K562 (cell line): ENCODE measurements around the gene BMS1. TPM values are rescaled to one million over a fixed set of nuclear protein-coding genes. Genes with fewer than 3 reads are reported as not detected.

Source experiments
- ATAC-seq: fragments of 200-7000 bp; cut with Tn5 transposase; 3 replicates; pipeline ENCODE4 v1.9.1; 2020; ENCODE audit warnings: moderate library complexity
- BruUV-seq: library from RNA; stranded (reverse); fragments of 400-500 nt; replicated peaks from 2 replicates; lab custom pipeline; 2021; lab: Mats Ljungman, UMichigan
- CTCF ChIA-PET: fragments of 300-600 bp; formaldehyde crosslinking; extraction: SDS; loops from one replicate; lab custom pipeline; 2021; ENCODE audit warnings: low intra/inter-chr PET ratio; lab: Yijun Ruan, JAX
- POLR2A ChIA-PET: fragments of 300-600, 350-650 bp; sonication (Branson Sonifier 250); formaldehyde crosslinking; extraction: SDS; loops from one replicate; lab custom pipeline; 2021; ENCODE audit warnings: antibody characterized with exemption, inconsistent platforms; lab: Yijun Ruan, JAX
- DNase-seq, 4 experiments: peaks; one replicate each; pipeline versions ENCODE4 v3.0.0 to v3.0.0-alpha.2; 2011 to 2018; ENCODE audit warnings: low spot score in 3 of 4, mixed read lengths in 3 of 4; ENCODE audit errors: extremely low read depth in 1 of 4
- FAIRE-seq: peaks from 2 replicates; lab custom pipeline; 2011; peaks lifted over from hg19 to GRCh38; lab: Jason Lieb, UNC
- H2AFZ ChIP-seq: 2 replicates; pipeline ENCODE4 v1.6.0; 2011; ENCODE audit warnings: low read depth, low read length, control low read depth, inconsistent platforms
- H3K27ac ChIP-seq: fragments of 200-600 bp; 3 replicates; pipeline ENCODE4 v1.8.0; 2011; ENCODE audit warnings: low read depth, mild to moderate bottlenecking, control low read depth, inconsistent platforms, low read length, moderate library complexity, mixed read lengths; ENCODE audit errors: extremely low read depth
- H3K27me3 ChIP-seq, 2 experiments: fragments of 300-600 bp in 1 of 2; 2 replicates in 1 of 2; 3 replicates in 1 of 2; pipeline versions ENCODE4 v1.6.0 to v1.8.0; 2011; ENCODE audit warnings: inconsistent platforms in 2 of 2, low read length in 2 of 2, mild to moderate bottlenecking in 1 of 2, mixed read lengths in 1 of 2, moderate library complexity in 1 of 2; ENCODE audit not compliant: control insufficient read depth in 2 of 2, insufficient read depth in 2 of 2
- H3K36me3 ChIP-seq: fragments of 300-600 bp; 3 replicates; pipeline ENCODE4 v1.8.0; 2011; ENCODE audit warnings: mild to moderate bottlenecking, low read length, inconsistent platforms; ENCODE audit not compliant: control insufficient read depth, insufficient read depth
- H3K4me1 ChIP-seq, 2 experiments: fragments of 200-600 bp in 1 of 2; replicated peaks in 1 of 2; 2 replicates in 1 of 2; 3 replicates in 1 of 2; pipeline versions ENCODE4 v1.5.1 to v1.8.0; 2011; ENCODE audit warnings: inconsistent platforms in 2 of 2, low read length in 2 of 2, mild to moderate bottlenecking in 1 of 2, mixed read lengths in 1 of 2, moderate library complexity in 1 of 2; ENCODE audit not compliant: control insufficient read depth in 2 of 2, insufficient read depth in 2 of 2
- H3K4me2 ChIP-seq: 2 replicates; pipeline ENCODE4 v1.6.1; 2011; ENCODE audit warnings: low read length, control low read depth, inconsistent platforms, mixed read lengths; ENCODE audit not compliant: insufficient read depth
- H3K4me3 ChIP-seq: fragments of 200-600 bp; sonication (generic), shearing (Covaris generic); 2 replicates; pipeline ENCODE4 v1.5.1; 2016; ENCODE audit warnings: control low read depth, inconsistent platforms
- H3K79me2 ChIP-seq: fragments of 200-600 bp; 3 replicates; pipeline ENCODE4 v1.8.0; 2011; ENCODE audit warnings: low read length, inconsistent platforms; ENCODE audit not compliant: control insufficient read depth, insufficient read depth
- H3K9ac ChIP-seq, 2 experiments: 2 replicates each; pipeline versions ENCODE4 v1.6.0 to v1.6.1; 2011; ENCODE audit warnings: low read depth in 2 of 2, low read length in 2 of 2, control low read depth in 1 of 2, inconsistent platforms in 1 of 2, mild to moderate bottlenecking in 1 of 2, mixed read lengths in 1 of 2; ENCODE audit not compliant: insufficient read depth in 1 of 2
- H3K9me1 ChIP-seq: one replicate; pipeline ENCODE4 v1.6.0; 2011; ENCODE audit warnings: inconsistent platforms, mild to moderate bottlenecking, low read length, moderate library complexity; ENCODE audit not compliant: control insufficient read depth, insufficient read depth
- H3K9me3 ChIP-seq: replicated peaks from 2 replicates; pipeline ENCODE4 v1.5.1; 2011; ENCODE audit warnings: low read depth, low read length, inconsistent platforms; ENCODE audit not compliant: control insufficient read depth, insufficient read depth
- H4K20me1 ChIP-seq: replicated peaks from 2 replicates; pipeline ENCODE4 v1.6.1; 2011; ENCODE audit warnings: low read length, inconsistent platforms, mixed read lengths; ENCODE audit not compliant: control insufficient read depth, insufficient read depth
- EGR1 ChIP-seq: fragments of 450-650 bp; conservative IDR thresholded peaks from 2 replicates; pipeline ENCODE4 v1.6.1; 2017; ENCODE audit warnings: mild to moderate bottlenecking
- GTF2A2 ChIP-seq: IDR thresholded peaks from 2 replicates; pipeline ENCODE4 v1.6.1; 2016; ENCODE audit warnings: mild to moderate bottlenecking, missing genetic modification characterization, missing compliant biosample characterization
- HINFP ChIP-seq: fragments of 450-650 bp; conservative IDR thresholded peaks from 2 replicates; pipeline ENCODE4 v1.6.1; 2016; ENCODE audit warnings: missing genetic modification characterization, low read depth, mild to moderate bottlenecking, control low read depth, missing compliant biosample characterization
- L3MBTL2 ChIP-seq: fragments of 450-650 bp; IDR thresholded peaks from 2 replicates; pipeline ENCODE4 v1.6.1; 2016; ENCODE audit warnings: mild to moderate bottlenecking, moderate library complexity
- MITF ChIP-seq: IDR thresholded peaks from 2 replicates; pipeline ENCODE4 v1.6.1; 2014; ENCODE audit warnings: antibody characterized with exemption
- NFIX ChIP-seq: fragments of 250-450 bp; sonication (Bioruptor Pico); IDR thresholded peaks from 2 replicates; pipeline ENCODE4 v1.4.0; 2020; ENCODE audit warnings: low read depth, mild to moderate bottlenecking, moderate library complexity
- NFXL1 ChIP-seq: fragments of 450-650 bp; formaldehyde crosslinking; IDR thresholded peaks from 2 replicates; pipeline ENCODE4 v1.4.0; 2021; ENCODE audit warnings: mild to moderate bottlenecking
- PPARD ChIP-seq: fragments of 250-450 bp; sonication (Bioruptor Pico); IDR thresholded peaks from 2 replicates; pipeline ENCODE4 v1.8.0; 2022; ENCODE audit warnings: inconsistent platforms, mild to moderate bottlenecking, moderate library complexity
- TCF3 ChIP-seq: sonication (generic); formaldehyde crosslinking; IDR thresholded peaks from 2 replicates; pipeline ENCODE4 v1.4.0; 2020; ENCODE audit warnings: mild to moderate bottlenecking, missing genetic modification reagents
- TGIF2 ChIP-seq: sonication (generic); formaldehyde crosslinking; IDR thresholded peaks from 2 replicates; pipeline ENCODE4 v1.8.1; 2022; ENCODE audit warnings: mild to moderate bottlenecking, missing genetic modification reagents, moderate library complexity
- ZNF165 ChIP-seq: fragments of 250-450 bp; sonication (Bioruptor Pico); IDR thresholded peaks from 2 replicates; pipeline ENCODE4 v1.4.0; 2020; ENCODE audit warnings: borderline replicate concordance
- ZNF282 ChIP-seq: sonication (generic); formaldehyde crosslinking; IDR thresholded peaks from 2 replicates; pipeline ENCODE4 v1.8.1; 2023; ENCODE audit warnings: missing genetic modification reagents
- ZNF76 ChIP-seq: fragments of 250-450 bp; sonication (Bioruptor Pico); IDR thresholded peaks from 2 replicates; pipeline ENCODE4 v1.4.0; 2020; ENCODE audit warnings: mild to moderate bottlenecking, moderate library complexity, borderline replicate concordance
- WGBS: fragments of 100-300 bp; shearing (Covaris generic); methylation state at CpG from one replicate; pipeline ENCODE4 v1.1.6; 2016; ENCODE audit warnings: low coverage, mixed read lengths; ENCODE audit not compliant: insufficient coverage; ENCODE audit errors: missing lambda C conversion rate; 5-methylcytosine and 5-hydroxymethylcytosine counted together
- in situ Hi-C: fragments of 300-500 bp; cut with MboI; formaldehyde crosslinking; loops from 4 replicates; pipeline ENCODE4 v1.15.0; 2018; ENCODE audit warnings: inconsistent platforms, mixed read lengths
- intact Hi-C: fragments of 100-400 bp; cut with micrococcal nuclease; formaldehyde crosslinking; loops from 2 replicates; pipeline ENCODE4 v1.14.2; 2022
- polyA plus RNA-seq, 8 experiments: library from polyadenylated mRNA; depleted of rRNA in 4 of 8; stranded (reverse) in 5 of 8; unstranded in 3 of 8; fragments of >200 nt; fragmentation: Nextera tagmentation in 2 of 8; fragmentation: Illumina TruSeq in 1 of 8; extraction: Ambion mirVana in 2 of 8; extraction: Trizol in 1 of 8; gene quantifications; 2 replicates each; pipeline versions ENCODE4 v1.2.1 to v1.2.3, GENCODE V29; 2011 to 2014; ENCODE audit warnings: inconsistent platforms in 1 of 8, missing spikeins in 1 of 8
- total RNA-seq, 7 experiments: library from RNA; depleted of rRNA in 6 of 7; stranded (reverse); fragments of >200 nt in 6 of 7; fragmentation: Illumina TruSeq in 2 of 7; extraction: Trizol in 2 of 7; gene quantifications; 2 replicates each; pipeline versions ENCODE4 v1.2.1 to v1.2.3, GENCODE V29; 2011 to 2021; ENCODE audit warnings: low replicate concordance in 1 of 7

BMS1 gene
- total and polyA plus RNA-seq, 9 of the 15 experiments (the other 6 are each of a cell fraction or from before 2014, with no cell fraction given) = 11.1 to 46.9 (median 32.7) TPM

GRCh38 chr10:42755028-42755451, 27.6 kb upstream of the BMS1 start:
- intact Hi-C loops = no loop called here
- CTCF ChIA-PET = no interaction called here
- FAIRE-seq = no peak
- Histone ChIP-seq H3K27me3 (peaks cover 0 to 19% of the 10 kb centered on the region in 2 experiments; a peak in 1 of 5 replicates), H3K4me1 (peaks cover 0 to 28% of the 10 kb centered on the region in 2 experiments; a peak in 2 of 5 replicates)
- TF ChIP-seq PPARD (CRISPR knock-in tag) = no peak
- TF ChIP-seq NFIX = no peak
- TF ChIP-seq ZNF165 (CRISPR knock-in tag) = no peak
- TF ChIP-seq L3MBTL2 = no peak
- TF ChIP-seq ZNF282 (CRISPR knock-in tag) = no peak
- no peak for TF ChIP-seq GTF2A2
- no peak for TF ChIP-seq HINFP (tag)
- TF ChIP-seq TGIF2 (CRISPR knock-in tag) = no peak
- TF ChIP-seq ZNF76 (CRISPR knock-in tag) = no peak
- TF ChIP-seq NFXL1 = no peak
- TF ChIP-seq TCF3 = no peak
- TF ChIP-seq MITF = no peak
- TF ChIP-seq EGR1 = no peak
- TF ChIP-seq, all 486 proteins: peak for 0
- Histone ChIP-seq H4K20me1 (no peaks in the 10 kb centered on the region), H3K79me2 (no peaks in the 10 kb centered on the region), H3K4me3 (no peak overlapping the region), H3K9me1 (no peaks in the 10 kb centered on the region), H2AFZ (no peak overlapping the region), H3K36me3 (no peaks in the 10 kb centered on the region), H3K27ac (no peak overlapping the region), H3K9ac (no peak overlapping the region), H3K4me2 (no peak overlapping the region), H3K9me3 (no peaks in the 10 kb centered on the region)
- DNase-seq = no peak
- no peak for ATAC-seq
- BruUV-seq = no TSS peak
- in situ Hi-C loops = no loop called here
- WGBS = 63% methylated on average over 21 of the region's 45 CpGs
- POLR2A ChIA-PET = interaction anchor here (1.0 to 1.8 kb wide), 2 partner anchors 9 to 28 kb away, joined by 3 to 5 read pairs; partner anchors contain the start of gene BMS1
